Measurements from ENCODE around the gene KIF22. TPM values are rescaled to one million over a fixed set of nuclear protein-coding genes. Genes with fewer than 3 reads are reported as not detected.

KIF22 gene
- total RNA-seq, 1 experiment from 2014 or later, result 111 TPM

GRCh38 chr16:29767062-29767461 is 23.5 kb upstream of the KIF22 start:
- POLR2A ChIA-PET, result no interaction called here
- intact Hi-C loops (cut with micrococcal nuclease; ENCODE audit: unreplicated experiment) (no loop called here), in situ Hi-C loops (cut with HindIII; ENCODE audit: low pct_unique_long_range_greater_than_20kb, low sequenced_read_pairs) (no loop called here)
- no TSS peak for BruUV-seq (replicated peaks)
- H3K4me3 ChIP-seq (ENCODE audit: low read depth in 2 of 2, low read length in 2 of 2), result no peak overlapping the region
- no peak for DNase-seq (ENCODE audit: low read depth, low spot score)
- TF ChIP-seq SIN3A (IDR thresholded peaks at IDR 0.05; ENCODE audit: borderline replicate concordance, insufficient read depth, low read depth, low read length), result no peak
- no peak for TF ChIP-seq TCF7L2 (IDR thresholded peaks at IDR 0.05; ENCODE audit: low read depth, low read length)
- no peak for TF ChIP-seq POLR2AphosphoS5 (IDR thresholded peaks at IDR 0.05; ENCODE audit: low read depth, low read length)
- no peak for TF ChIP-seq REST (IDR thresholded peaks at IDR 0.05; ENCODE audit: insufficient read depth in 1 of 2, low read depth in 2 of 2, low read length in 1 of 2)
- TF ChIP-seq CTCF (IDR thresholded peaks at IDR 0.05), result no peak
- CTCF ChIA-PET, result interaction anchor here (0.6 kb wide), 1 partner anchor 89 kb away, joined by 5 read pairs; no protein-coding TSS in a partner anchor
- H3K27me3 ChIP-seq (ENCODE audit: control insufficient read depth, insufficient read depth, low read length), result no peaks in the 10 kb centered on the region
- H3K36me3 ChIP-seq (ENCODE audit: control insufficient read depth, insufficient read depth, low read length), result no peaks in the 10 kb centered on the region
- no peaks in the 10 kb centered on the region for H3K4me1 ChIP-seq (ENCODE audit: control insufficient read depth, insufficient read depth, low read length)
- no peak for ATAC-seq
- no peak overlapping the region for H3K27ac ChIP-seq (ENCODE audit: low read length)
- H3K9me3 ChIP-seq (ENCODE audit: control insufficient read depth, insufficient read depth, low read depth, low read length), result no peaks in the 10 kb centered on the region

DNA sequence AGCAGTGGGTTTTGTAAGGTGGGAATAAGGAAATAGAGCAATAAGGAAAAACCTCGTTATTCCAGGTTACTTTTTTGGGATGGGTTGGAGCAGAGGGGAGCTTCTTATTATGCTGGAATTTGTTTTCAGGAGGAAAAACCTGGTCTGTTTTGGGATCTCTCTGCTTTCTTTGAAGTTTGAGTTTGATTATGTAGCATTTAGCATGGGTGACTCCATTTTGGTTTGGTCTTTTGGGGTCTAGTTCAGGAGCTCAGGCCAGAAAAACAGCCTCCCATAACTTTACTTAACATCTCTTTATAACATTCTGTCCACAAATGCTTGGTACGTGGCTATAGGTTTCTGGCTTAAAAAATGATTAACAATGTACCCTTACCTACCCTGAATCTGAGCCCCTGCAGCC is 21.0 kb upstream of the KIF22 start:
- Histone ChIP-seq H3K36me3 (ENCODE audit: control insufficient read depth, insufficient read depth, low read length) (no peaks in the 10 kb centered on the region), H3K4me3 (ENCODE audit: low read depth in 2 of 2, low read length in 2 of 2) (no peak overlapping the region), H3K4me1 (ENCODE audit: control insufficient read depth, insufficient read depth, low read length) (no peaks in the 10 kb centered on the region), H3K9me3 (ENCODE audit: control insufficient read depth, insufficient read depth, low read depth, low read length) (no peaks in the 10 kb centered on the region), H3K27me3 (ENCODE audit: control insufficient read depth, insufficient read depth, low read length) (no peaks in the 10 kb centered on the region), H3K27ac (ENCODE audit: low read length) (no peak overlapping the region)
- ChIA-PET CTCF (no interaction called here), POLR2A (no interaction called here)
- intact Hi-C loops (cut with micrococcal nuclease; ENCODE audit: unreplicated experiment), result no loop called here
- DNase-seq (ENCODE audit: low read depth, low spot score) (no peak), ATAC-seq (no peak)
- BruUV-seq (replicated peaks), result no TSS peak
- in situ Hi-C loops (cut with HindIII; ENCODE audit: low pct_unique_long_range_greater_than_20kb, low sequenced_read_pairs), result no loop called here
- TF ChIP-seq POLR2AphosphoS5 (IDR thresholded peaks at IDR 0.05; ENCODE audit: low read depth, low read length), result no peak
- TF ChIP-seq TCF7L2 (IDR thresholded peaks at IDR 0.05; ENCODE audit: low read depth, low read length), result no peak
- no peak for TF ChIP-seq SIN3A (IDR thresholded peaks at IDR 0.05; ENCODE audit: borderline replicate concordance, insufficient read depth, low read depth, low read length)
- no peak for TF ChIP-seq REST (IDR thresholded peaks at IDR 0.05; ENCODE audit: insufficient read depth in 1 of 2, low read depth in 2 of 2, low read length in 1 of 2)
- TF ChIP-seq CTCF (IDR thresholded peaks at IDR 0.05), result no peak
